H1 (cell line): ENCODE results near the gene PRPF40B.

ENCODE experiments used
- ASH2L ChIP-seq: fragments of 200-600, 300-600 bp; sonication (generic); IDR thresholded peaks from one replicate; pipeline ENCODE4 v1.7.1; 2017; ENCODE audit warnings: low read length
- CBX8 ChIP-seq: fragments of 300-800, 300-1000 bp; sonication (generic); IDR thresholded peaks from 2 replicates; pipeline ENCODE4 v1.7.1; 2016; ENCODE audit warnings: low read depth, low read length, borderline replicate concordance
- EZH2 ChIP-seq: fragments of 200-600 bp; sonication (generic); IDR thresholded peaks from 2 replicates; pipeline ENCODE4 v1.7.1; 2012; ENCODE audit warnings: low read depth, mild to moderate bottlenecking, moderate library complexity, low read length, inconsistent platforms; ENCODE audit not compliant: severe bottlenecking
- HDAC2 ChIP-seq, 2 experiments: fragments of 300-600 bp in 1 of 2; sonication (generic) in 1 of 2; IDR thresholded peaks; 2 replicates each; pipeline ENCODE4 v1.6.1; 2011 to 2012; ENCODE audit warnings: low read depth in 2 of 2, low read length in 2 of 2, mild to moderate bottlenecking in 2 of 2, moderate library complexity in 2 of 2, borderline replicate concordance in 1 of 2, inconsistent platforms in 1 of 2
- HDAC6 ChIP-seq: IDR thresholded peaks from one replicate; pipeline ENCODE4 v1.7.1; 2012; ENCODE audit warnings: low read depth, mild to moderate bottlenecking, inconsistent platforms, low read length, moderate library complexity
- POLR2A ChIP-seq, 2 experiments: IDR thresholded peaks; 1 replicate in 1 of 2; 2 replicates in 1 of 2; pipeline ENCODE4 v1.6.1; 2011; ENCODE audit warnings: low read depth in 2 of 2, low read length in 2 of 2, mild to moderate bottlenecking in 2 of 2; ENCODE audit errors: control extremely low read depth in 1 of 2
- POLR2AphosphoS5 ChIP-seq: IDR thresholded peaks from 2 replicates; pipeline ENCODE4 v1.6.1; 2011; ENCODE audit warnings: low read depth, low read length
- SIN3A ChIP-seq, 2 experiments: IDR thresholded peaks in 1 of 2; conservative IDR thresholded peaks in 1 of 2; 2 replicates each; pipeline ENCODE4 v1.6.1; 2011 to 2012; ENCODE audit warnings: low read length in 2 of 2, improper control_type of control experiment in 1 of 2, low read depth in 1 of 2, mild to moderate bottlenecking in 1 of 2
- TAF1 ChIP-seq: IDR thresholded peaks from 2 replicates; pipeline ENCODE4 v1.6.1; 2011; ENCODE audit warnings: mild to moderate bottlenecking, low read depth, low read length
- TCF12 ChIP-seq: IDR thresholded peaks from 2 replicates; pipeline ENCODE4 v1.6.1; 2011; ENCODE audit warnings: low read depth, mild to moderate bottlenecking, low read length
- ZNF274 ChIP-seq: IDR thresholded peaks from 2 replicates; pipeline ENCODE4 v1.7.0; 2012; ENCODE audit warnings: low read length, borderline replicate concordance; ENCODE audit errors: extremely low read depth
- TF ChIP-seq, protein P1 (sequence below), 3 experiments: IDR thresholded peaks; 1 replicate in 2 of 3; 2 replicates in 1 of 3; pipeline versions ENCODE4 v1.5.1 to v1.6.1; 2011; ENCODE audit warnings: low read length in 3 of 3, mild to moderate bottlenecking in 3 of 3, inconsistent platforms in 2 of 3, low read depth in 1 of 3, moderate library complexity in 1 of 3; ENCODE audit not compliant: insufficient read depth in 1 of 3; ENCODE audit errors: control extremely low read depth in 1 of 3
- TF ChIP-seq, protein P2 (sequence below): IDR thresholded peaks from 2 replicates; pipeline ENCODE4 v1.6.1; 2011; ENCODE audit warnings: low read depth, mild to moderate bottlenecking, low read length; ENCODE audit not compliant: insufficient read depth
- TF ChIP-seq, protein P3 (sequence below): IDR thresholded peaks from 2 replicates; pipeline ENCODE4 v1.6.1; 2012; ENCODE audit warnings: inconsistent platforms

DNA sequence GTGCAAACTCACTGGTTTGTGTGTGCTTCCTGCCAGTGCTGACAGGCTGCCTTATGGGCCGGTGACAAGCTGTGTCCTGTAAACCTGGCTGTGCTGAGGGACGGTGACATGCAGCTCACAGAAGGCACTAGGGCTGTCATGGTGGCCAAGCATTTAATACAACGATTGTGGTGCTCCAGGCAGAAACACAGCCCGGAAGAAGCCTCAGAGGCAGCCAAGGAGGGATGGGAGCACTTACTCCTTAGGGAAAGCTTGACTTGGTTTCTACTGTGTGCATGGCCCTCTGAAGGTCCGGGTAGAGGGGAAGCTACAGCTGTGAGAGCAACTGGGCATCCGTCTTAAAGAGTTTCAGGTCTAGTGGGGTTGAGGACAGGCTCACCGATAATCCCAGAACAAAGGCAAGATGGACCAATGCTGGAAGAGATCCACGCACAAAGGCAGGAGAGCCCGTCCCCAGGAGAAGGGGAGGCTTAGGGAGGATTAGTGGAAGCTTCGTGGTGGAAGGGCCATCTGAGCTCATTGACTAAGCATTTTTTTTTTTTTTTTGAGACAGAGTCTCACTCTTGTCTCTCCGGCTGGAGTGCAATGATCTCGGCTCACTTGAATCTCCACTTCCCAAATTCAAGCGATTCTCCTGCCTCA lies 44.8 kb upstream of the PRPF40B start:
- TF ChIP-seq, protein P1, sequence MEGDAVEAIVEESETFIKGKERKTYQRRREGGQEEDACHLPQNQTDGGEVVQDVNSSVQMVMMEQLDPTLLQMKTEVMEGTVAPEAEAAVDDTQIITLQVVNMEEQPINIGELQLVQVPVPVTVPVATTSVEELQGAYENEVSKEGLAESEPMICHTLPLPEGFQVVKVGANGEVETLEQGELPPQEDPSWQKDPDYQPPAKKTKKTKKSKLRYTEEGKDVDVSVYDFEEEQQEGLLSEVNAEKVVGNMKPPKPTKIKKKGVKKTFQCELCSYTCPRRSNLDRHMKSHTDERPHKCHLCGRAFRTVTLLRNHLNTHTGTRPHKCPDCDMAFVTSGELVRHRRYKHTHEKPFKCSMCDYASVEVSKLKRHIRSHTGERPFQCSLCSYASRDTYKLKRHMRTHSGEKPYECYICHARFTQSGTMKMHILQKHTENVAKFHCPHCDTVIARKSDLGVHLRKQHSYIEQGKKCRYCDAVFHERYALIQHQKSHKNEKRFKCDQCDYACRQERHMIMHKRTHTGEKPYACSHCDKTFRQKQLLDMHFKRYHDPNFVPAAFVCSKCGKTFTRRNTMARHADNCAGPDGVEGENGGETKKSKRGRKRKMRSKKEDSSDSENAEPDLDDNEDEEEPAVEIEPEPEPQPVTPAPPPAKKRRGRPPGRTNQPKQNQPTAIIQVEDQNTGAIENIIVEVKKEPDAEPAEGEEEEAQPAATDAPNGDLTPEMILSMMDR (IDR thresholded peaks at IDR 0.05; ENCODE audit: control extremely low read depth in 1 of 3, insufficient read depth in 1 of 3, low read depth in 1 of 3, low read length in 3 of 3): no peak
- TF ChIP-seq HDAC2 (IDR thresholded peaks at IDR 0.05; ENCODE audit: borderline replicate concordance in 1 of 2, low read depth in 2 of 2, low read length in 2 of 2) (no peak), ASH2L (no peak), TAF1 (no peak), HDAC6 (no peak), CBX8 (no peak), TCF12 (no peak), POLR2AphosphoS5 (no peak), SIN3A (conservative IDR thresholded peaks at IDR 0.05 in 1 of 2, IDR thresholded peaks at IDR 0.05 in 1 of 2; ENCODE audit: low read depth in 1 of 2, low read length in 2 of 2) (no peak), EZH2 (no peak), ZNF274 (no peak), POLR2A (IDR thresholded peaks at IDR 0.05; ENCODE audit: control extremely low read depth in 1 of 2, low read depth in 2 of 2, low read length in 2 of 2) (no peak)
- TF ChIP-seq, protein P2, sequence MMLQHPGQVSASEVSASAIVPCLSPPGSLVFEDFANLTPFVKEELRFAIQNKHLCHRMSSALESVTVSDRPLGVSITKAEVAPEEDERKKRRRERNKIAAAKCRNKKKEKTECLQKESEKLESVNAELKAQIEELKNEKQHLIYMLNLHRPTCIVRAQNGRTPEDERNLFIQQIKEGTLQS: no peak
- TF ChIP-seq, protein P3, sequence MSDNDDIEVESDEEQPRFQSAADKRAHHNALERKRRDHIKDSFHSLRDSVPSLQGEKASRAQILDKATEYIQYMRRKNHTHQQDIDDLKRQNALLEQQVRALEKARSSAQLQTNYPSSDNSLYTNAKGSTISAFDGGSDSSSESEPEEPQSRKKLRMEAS: no peak
